ENCODE data around the gene GP5.

The GP5 gene

GRCh38 chr3:194380326-194380725 is 18.7 kb downstream of the GP5 start:
- TF ChIP-seq TCF12 (IDR thresholded peaks at IDR 0.05; ENCODE audit: low read depth) (no peak), YY1 (IDR thresholded peaks at IDR 0.05; ENCODE audit: low read depth) (no peak), ZBTB7A (IDR thresholded peaks at IDR 0.05; ENCODE audit: low read depth) (no peak), TAF1 (IDR thresholded peaks at IDR 0.05; ENCODE audit: low read depth) (no peak), CREB1 (IDR thresholded peaks at IDR 0.05; ENCODE audit: low read depth) (no peak), EP300 (IDR thresholded peaks at IDR 0.05; ENCODE audit: borderline replicate concordance) (no peak), USF1 (IDR thresholded peaks at IDR 0.05) (no peak), CEBPB (IDR thresholded peaks at IDR 0.05) (no peak), RAD21 (IDR thresholded peaks at IDR 0.05; ENCODE audit: low read depth) (no peak), FOXM1 (IDR thresholded peaks at IDR 0.05; ENCODE audit: borderline replicate concordance, low read depth) (no peak), TEAD4 (IDR thresholded peaks at IDR 0.05) (no peak)
- TF ChIP-seq, protein P1, sequence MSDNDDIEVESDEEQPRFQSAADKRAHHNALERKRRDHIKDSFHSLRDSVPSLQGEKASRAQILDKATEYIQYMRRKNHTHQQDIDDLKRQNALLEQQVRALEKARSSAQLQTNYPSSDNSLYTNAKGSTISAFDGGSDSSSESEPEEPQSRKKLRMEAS (IDR thresholded peaks at IDR 0.05) = no peak
- TF ChIP-seq, protein P2, sequence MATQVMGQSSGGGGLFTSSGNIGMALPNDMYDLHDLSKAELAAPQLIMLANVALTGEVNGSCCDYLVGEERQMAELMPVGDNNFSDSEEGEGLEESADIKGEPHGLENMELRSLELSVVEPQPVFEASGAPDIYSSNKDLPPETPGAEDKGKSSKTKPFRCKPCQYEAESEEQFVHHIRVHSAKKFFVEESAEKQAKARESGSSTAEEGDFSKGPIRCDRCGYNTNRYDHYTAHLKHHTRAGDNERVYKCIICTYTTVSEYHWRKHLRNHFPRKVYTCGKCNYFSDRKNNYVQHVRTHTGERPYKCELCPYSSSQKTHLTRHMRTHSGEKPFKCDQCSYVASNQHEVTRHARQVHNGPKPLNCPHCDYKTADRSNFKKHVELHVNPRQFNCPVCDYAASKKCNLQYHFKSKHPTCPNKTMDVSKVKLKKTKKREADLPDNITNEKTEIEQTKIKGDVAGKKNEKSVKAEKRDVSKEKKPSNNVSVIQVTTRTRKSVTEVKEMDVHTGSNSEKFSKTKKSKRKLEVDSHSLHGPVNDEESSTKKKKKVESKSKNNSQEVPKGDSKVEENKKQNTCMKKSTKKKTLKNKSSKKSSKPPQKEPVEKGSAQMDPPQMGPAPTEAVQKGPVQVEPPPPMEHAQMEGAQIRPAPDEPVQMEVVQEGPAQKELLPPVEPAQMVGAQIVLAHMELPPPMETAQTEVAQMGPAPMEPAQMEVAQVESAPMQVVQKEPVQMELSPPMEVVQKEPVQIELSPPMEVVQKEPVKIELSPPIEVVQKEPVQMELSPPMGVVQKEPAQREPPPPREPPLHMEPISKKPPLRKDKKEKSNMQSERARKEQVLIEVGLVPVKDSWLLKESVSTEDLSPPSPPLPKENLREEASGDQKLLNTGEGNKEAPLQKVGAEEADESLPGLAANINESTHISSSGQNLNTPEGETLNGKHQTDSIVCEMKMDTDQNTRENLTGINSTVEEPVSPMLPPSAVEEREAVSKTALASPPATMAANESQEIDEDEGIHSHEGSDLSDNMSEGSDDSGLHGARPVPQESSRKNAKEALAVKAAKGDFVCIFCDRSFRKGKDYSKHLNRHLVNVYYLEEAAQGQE (IDR thresholded peaks at IDR 0.05; ENCODE audit: low read depth) = no peak

DNA sequence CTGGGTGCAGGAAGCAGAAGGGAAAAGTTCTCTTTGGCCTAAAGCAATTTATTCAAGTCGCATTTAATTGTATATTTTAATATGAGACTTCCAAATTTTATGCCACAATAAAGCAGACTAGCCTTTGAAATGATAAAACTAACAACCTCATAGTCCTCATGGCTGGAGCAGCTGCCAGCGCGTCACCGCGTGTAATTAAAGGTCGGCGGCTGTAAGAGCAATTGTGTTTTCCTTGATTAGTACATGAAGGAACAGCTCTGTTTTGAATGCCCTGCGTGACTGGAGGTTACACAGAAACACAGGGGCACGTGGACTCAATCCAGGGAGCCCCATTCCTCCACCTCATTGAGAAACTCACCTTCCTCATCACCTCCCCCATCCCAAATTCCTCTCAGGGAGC is 19.4 kb downstream of the GP5 start:
- TF ChIP-seq ZBTB7A (IDR thresholded peaks at IDR 0.05; ENCODE audit: low read depth) (no peak), EP300 (IDR thresholded peaks at IDR 0.05; ENCODE audit: borderline replicate concordance) (no peak), RAD21 (IDR thresholded peaks at IDR 0.05; ENCODE audit: low read depth) (no peak), TEAD4 (IDR thresholded peaks at IDR 0.05) (no peak), TAF1 (IDR thresholded peaks at IDR 0.05; ENCODE audit: low read depth) (no peak), EGR1 (IDR thresholded peaks at IDR 0.05) (no peak), NFIC (IDR thresholded peaks at IDR 0.05) (no peak), USF1 (IDR thresholded peaks at IDR 0.05) (no peak), FOXM1 (IDR thresholded peaks at IDR 0.05; ENCODE audit: borderline replicate concordance, low read depth) (no peak)
- TF ChIP-seq, protein P1 (IDR thresholded peaks at IDR 0.05) = no peak
- TF ChIP-seq, protein P2 (IDR thresholded peaks at IDR 0.05; ENCODE audit: low read depth) = no peak

- TF ChIP-seq EGR1 (IDR thresholded peaks at IDR 0.05) = no peak
- TF ChIP-seq CREB1 (IDR thresholded peaks at IDR 0.05; ENCODE audit: low read depth) = no peak
- no peak for TF ChIP-seq USF1 (IDR thresholded peaks at IDR 0.05)
- no peak for TF ChIP-seq ZBTB7A (IDR thresholded peaks at IDR 0.05; ENCODE audit: low read depth)
- no peak for TF ChIP-seq RAD21 (IDR thresholded peaks at IDR 0.05; ENCODE audit: low read depth)
These were observed 19.8 kb downstream of the GP5 start for GRCh38 chr3:194379231-194379630.

- TF ChIP-seq TCF12 (IDR thresholded peaks at IDR 0.05; ENCODE audit: low read depth) = no peak
- TF ChIP-seq, protein P1 (IDR thresholded peaks at IDR 0.05) = no peak
- TF ChIP-seq ZBTB7A (IDR thresholded peaks at IDR 0.05; ENCODE audit: low read depth) = no peak
- TF ChIP-seq, protein P2 (IDR thresholded peaks at IDR 0.05; ENCODE audit: low read depth) = no peak
- TF ChIP-seq TEAD4 (IDR thresholded peaks at IDR 0.05) = no peak
These were observed 21.4 kb downstream of the GP5 start for GRCh38 chr3:194377708-194378107.

GRCh38 chr3:194376241-194376560 is 22.9 kb downstream of the GP5 start:
- no peak for TF ChIP-seq USF1 (IDR thresholded peaks at IDR 0.05)
- TF ChIP-seq, protein P1 (IDR thresholded peaks at IDR 0.05) = no peak
- no peak for TF ChIP-seq TAF1 (IDR thresholded peaks at IDR 0.05; ENCODE audit: low read depth)
- no peak for TF ChIP-seq CREB1 (IDR thresholded peaks at IDR 0.05; ENCODE audit: low read depth)
- TF ChIP-seq TEAD4 (IDR thresholded peaks at IDR 0.05) = no peak
- no peak for TF ChIP-seq ZBTB7A (IDR thresholded peaks at IDR 0.05; ENCODE audit: low read depth)
- TF ChIP-seq CEBPB (IDR thresholded peaks at IDR 0.05) = no peak
- TF ChIP-seq, protein P2 (IDR thresholded peaks at IDR 0.05; ENCODE audit: low read depth) = no peak
- TF ChIP-seq FOXM1 (IDR thresholded peaks at IDR 0.05; ENCODE audit: borderline replicate concordance, low read depth) = no peak
- no peak for TF ChIP-seq YY1 (IDR thresholded peaks at IDR 0.05; ENCODE audit: low read depth)
- TF ChIP-seq NFIC (IDR thresholded peaks at IDR 0.05) = no peak
- TF ChIP-seq RAD21 (IDR thresholded peaks at IDR 0.05; ENCODE audit: low read depth) = no peak
- TF ChIP-seq EP300 (IDR thresholded peaks at IDR 0.05; ENCODE audit: borderline replicate concordance) = no peak
